Measurements from ENCODE around the gene FKBP2. TPM values are rescaled to one million over a fixed set of nuclear protein-coding genes. Genes with fewer than 3 reads are reported as not detected.

FKBP2 gene
- polyA plus RNA-seq, 1 experiment: 29.9 TPM

DNA sequence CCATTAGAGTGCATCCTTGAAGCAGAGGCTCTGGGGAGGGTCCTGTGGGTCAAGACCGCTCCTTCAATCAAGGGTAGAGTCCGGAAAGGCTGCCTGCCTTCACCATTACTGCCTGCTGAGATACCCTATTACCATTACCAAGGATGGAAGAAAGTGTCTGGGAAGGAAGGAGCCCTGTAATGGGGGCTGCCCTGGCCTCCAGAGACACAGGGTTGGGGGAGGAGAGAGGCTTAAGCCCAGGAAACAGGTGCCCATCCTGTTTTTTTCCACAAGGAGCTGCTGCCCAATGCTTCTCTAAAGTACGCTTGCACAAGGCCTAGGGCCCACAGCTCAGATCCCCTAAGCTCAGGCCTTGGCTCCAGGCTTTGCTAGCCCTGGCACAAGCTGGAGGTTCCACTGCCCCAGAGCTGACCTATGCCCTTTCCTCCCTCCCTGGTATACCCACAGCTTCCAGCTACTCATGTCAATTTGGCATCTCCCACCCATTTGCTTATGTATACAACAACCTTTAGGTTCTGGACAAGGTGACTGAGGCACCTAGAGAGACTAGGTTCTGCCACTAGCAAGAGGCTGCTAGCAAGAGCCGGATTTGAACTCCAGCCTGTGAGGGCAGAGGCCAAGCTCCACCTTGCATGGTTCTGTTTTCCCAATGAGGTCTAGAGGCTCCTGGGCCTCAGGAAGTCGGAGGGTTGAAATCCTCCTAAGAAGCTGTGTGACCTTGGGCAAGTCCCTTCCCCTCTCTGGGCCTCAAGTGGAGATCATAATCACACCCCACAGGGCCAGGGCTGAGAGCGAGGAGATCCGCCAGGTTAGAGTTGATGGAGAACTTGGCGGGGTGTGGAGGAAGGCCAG is 8.9 kb downstream of the FKBP2 start:
- DNase-seq (ENCODE audit: low read depth, low spot score): no peak
- Histone ChIP-seq H3K27ac (ENCODE audit: low read depth, low read length) (no peak overlapping the region), H3K27me3 (ENCODE audit: control insufficient read depth, insufficient read depth, low read length) (no peaks in the 10 kb centered on the region), H3K4me3 (ENCODE audit: low read depth, low read length) (no peak overlapping the region), H3K9me3 (ENCODE audit: control insufficient read depth, insufficient read depth, low read length) (no peaks in the 10 kb centered on the region)
- TF ChIP-seq, protein P1, sequence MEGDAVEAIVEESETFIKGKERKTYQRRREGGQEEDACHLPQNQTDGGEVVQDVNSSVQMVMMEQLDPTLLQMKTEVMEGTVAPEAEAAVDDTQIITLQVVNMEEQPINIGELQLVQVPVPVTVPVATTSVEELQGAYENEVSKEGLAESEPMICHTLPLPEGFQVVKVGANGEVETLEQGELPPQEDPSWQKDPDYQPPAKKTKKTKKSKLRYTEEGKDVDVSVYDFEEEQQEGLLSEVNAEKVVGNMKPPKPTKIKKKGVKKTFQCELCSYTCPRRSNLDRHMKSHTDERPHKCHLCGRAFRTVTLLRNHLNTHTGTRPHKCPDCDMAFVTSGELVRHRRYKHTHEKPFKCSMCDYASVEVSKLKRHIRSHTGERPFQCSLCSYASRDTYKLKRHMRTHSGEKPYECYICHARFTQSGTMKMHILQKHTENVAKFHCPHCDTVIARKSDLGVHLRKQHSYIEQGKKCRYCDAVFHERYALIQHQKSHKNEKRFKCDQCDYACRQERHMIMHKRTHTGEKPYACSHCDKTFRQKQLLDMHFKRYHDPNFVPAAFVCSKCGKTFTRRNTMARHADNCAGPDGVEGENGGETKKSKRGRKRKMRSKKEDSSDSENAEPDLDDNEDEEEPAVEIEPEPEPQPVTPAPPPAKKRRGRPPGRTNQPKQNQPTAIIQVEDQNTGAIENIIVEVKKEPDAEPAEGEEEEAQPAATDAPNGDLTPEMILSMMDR (IDR thresholded peaks at IDR 0.05; ENCODE audit: low read depth, low read length): no peak
- ChIA-PET POLR2A (interaction anchor here (0.6 to 1.7 kb wide), 3 partner anchors 59 to 673 kb away, joined by 3 to 4 read pairs (median 4); partner anchors contain the start of genes PRDX5 and TRMT112), CTCF (interaction anchor here (1.6 to 3.9 kb wide), 7 partner anchors 15 to 105 kb away, joined by 5 to 50 read pairs (median 12); partner anchors contain the start of gene CATSPERZ)

DNA sequence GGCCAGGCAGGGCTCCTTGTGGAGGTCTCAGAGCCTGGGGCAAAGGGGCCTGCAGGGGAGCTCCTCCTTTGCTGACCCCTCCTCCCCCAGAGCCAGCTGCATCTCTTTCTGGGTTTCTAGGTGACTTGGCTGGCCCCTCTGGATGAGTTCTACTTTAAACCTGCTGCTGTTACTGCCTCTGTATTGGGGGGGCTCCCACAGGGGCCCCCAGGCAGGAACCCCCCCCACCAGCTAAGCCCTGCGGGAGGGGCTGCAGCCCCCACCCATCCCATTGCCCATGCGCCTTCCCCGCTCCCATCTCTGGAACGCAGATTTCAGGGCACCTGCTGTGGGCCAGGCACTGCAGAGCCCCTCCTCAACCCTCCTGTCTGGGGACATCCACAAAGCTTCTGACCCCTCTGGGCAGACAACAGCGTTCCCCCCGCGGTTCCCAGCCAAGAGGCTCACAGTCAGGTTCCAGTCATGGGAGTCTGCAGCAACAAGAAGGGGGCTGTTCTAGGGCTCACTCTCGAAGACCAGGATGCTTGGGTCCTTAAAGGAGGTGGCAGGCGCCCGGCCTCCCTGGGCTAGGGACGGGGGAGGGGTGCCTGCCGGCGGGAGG is 9.6 kb downstream of the FKBP2 start:
- Histone ChIP-seq H3K4me3 (ENCODE audit: low read depth, low read length) (peak overlapping the region; percentile 69), H3K27me3 (ENCODE audit: control insufficient read depth, insufficient read depth, low read length) (no peaks in the 10 kb centered on the region), H3K27ac (ENCODE audit: low read depth, low read length) (no peak overlapping the region), H3K9me3 (ENCODE audit: control insufficient read depth, insufficient read depth, low read length) (no peaks in the 10 kb centered on the region)
- TF ChIP-seq, protein P1 (IDR thresholded peaks at IDR 0.05; ENCODE audit: low read depth, low read length): no peak
- ChIA-PET CTCF (interaction anchor here (0.9 to 3.9 kb wide), 11 partner anchors 10 to 105 kb away, joined by 3 to 50 read pairs (median 7); partner anchors contain the start of gene CATSPERZ), POLR2A (interaction anchor here (0.6 to 1.7 kb wide), 3 partner anchors 59 to 672 kb away, joined by 3 to 4 read pairs (median 4); partner anchors contain the start of genes PRDX5 and TRMT112)
- DNase-seq (ENCODE audit: low read depth, low spot score): no peak

DNA sequence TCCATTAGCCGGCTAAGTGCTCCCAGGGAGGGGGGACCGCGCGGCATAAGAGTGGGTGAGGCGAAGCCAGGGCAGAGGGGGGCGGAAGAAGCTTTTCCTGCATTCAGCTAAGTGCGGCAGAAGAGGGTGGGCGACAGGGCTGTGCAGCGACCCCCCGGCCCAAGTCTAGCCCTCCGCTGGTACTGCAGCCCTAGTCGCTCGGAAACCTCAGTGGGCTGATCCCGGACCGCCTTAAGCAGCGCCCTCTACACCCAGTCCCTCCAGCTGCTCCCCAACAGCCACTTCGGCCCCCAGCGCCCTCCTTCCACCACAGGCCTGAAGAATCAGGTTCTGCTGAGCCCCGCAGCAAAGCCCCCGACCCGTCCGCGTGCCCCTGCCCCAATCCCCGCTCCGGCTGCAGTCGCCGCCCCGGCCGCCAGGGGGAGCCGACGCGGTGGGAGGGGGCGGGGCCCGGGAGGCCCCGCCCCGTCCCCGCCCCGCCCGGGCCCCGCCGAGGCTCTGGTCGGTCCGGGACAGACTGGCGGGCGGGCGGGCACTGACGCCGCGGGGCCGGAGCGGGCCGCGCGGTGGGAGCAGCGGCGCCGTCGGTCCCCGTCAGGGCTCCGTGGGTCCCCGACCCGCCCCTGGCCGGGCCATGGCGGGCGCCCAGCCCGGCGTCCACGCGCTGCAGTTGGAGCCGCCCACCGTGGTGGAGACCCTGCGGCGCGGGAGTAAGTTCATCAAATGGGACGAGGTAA is 10.3 kb downstream of the FKBP2 start, which contains the start of gene PLCB3:
TSS of gene PLCB3 (plus strand) at position 515 of the 737 bp plus-strand sequence. CDS start at position 635, 120 bp downstream.
- peak within 1 kb of the TSS; percentile 77 for H3K4me3 ChIP-seq (ENCODE audit: low read depth, low read length)
- TF ChIP-seq, protein P1 (IDR thresholded peaks at IDR 0.05; ENCODE audit: low read depth, low read length): peak; percentile 53
- peak within 1 kb of the TSS; percentile 11 for H3K27ac ChIP-seq (ENCODE audit: low read depth, low read length)
- ChIA-PET CTCF (interaction anchor here (0.6 to 3.9 kb wide), 15 partner anchors 8 to 104 kb away, joined by 3 to 50 read pairs (median 5); partner anchors contain the start of gene CATSPERZ), POLR2A (interaction anchor here (0.5 to 1.7 kb wide), 6 partner anchors 10 to 1221 kb away, joined by 3 to 8 read pairs (median 5); partner anchors contain the start of genes FKBP2, PRDX5 and TRMT112)
- H3K27me3 ChIP-seq (ENCODE audit: control insufficient read depth, insufficient read depth, low read length): no peaks in the 10 kb centered on the region
- DNase-seq (ENCODE audit: low read depth, low spot score): no peak
- H3K9me3 ChIP-seq (ENCODE audit: control insufficient read depth, insufficient read depth, low read length): no peaks in the 10 kb centered on the region

DNA sequence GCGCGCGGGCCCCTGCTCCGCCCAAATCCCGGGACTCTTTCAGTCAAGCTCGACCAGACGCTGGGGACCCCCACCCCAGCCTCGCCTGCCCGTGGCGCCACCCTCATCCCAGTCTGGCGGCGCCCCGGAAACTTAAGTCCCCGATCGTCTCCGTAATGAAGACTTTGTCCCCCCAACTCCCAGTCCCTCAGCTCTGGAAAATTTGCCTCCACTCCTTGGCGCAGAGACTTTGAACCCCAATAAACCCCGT is 10.8 kb downstream of the FKBP2 start:
- DNase-seq (ENCODE audit: low read depth, low spot score): no peak
- H3K9me3 ChIP-seq (ENCODE audit: control insufficient read depth, insufficient read depth, low read length): no peaks in the 10 kb centered on the region
- ChIA-PET CTCF (interaction anchor here (0.6 to 3.9 kb wide), 9 partner anchors 9 to 103 kb away, joined by 3 to 50 read pairs (median 3); partner anchors contain the start of gene CATSPERZ), POLR2A (interaction anchor here (0.5 to 1.5 kb wide), 7 partner anchors 11 to 1220 kb away, joined by 3 to 11 read pairs (median 8); partner anchors contain the start of gene FKBP2)
- TF ChIP-seq, protein P1 (IDR thresholded peaks at IDR 0.05; ENCODE audit: low read depth, low read length): no peak
- H3K4me3 ChIP-seq (ENCODE audit: low read depth, low read length): peak overlapping the region; percentile 77
- peak overlapping the region; percentile 11 for H3K27ac ChIP-seq (ENCODE audit: low read depth, low read length)
- H3K27me3 ChIP-seq (ENCODE audit: control insufficient read depth, insufficient read depth, low read length): no peaks in the 10 kb centered on the region

Measured in AG04450 (cell line).